ENCODE measurements around the gene FBXL5.

- no peak for TF ChIP-seq CTCF (IDR thresholded peaks at IDR 0.05; ENCODE audit: low read length)
- TF ChIP-seq EZH2 (IDR thresholded peaks at IDR 0.05; ENCODE audit: borderline replicate concordance, low read length) = no peak
Measured at GRCh38 chr4:15652841-15653240, 2.3 kb downstream of the FBXL5 start.

All from OCI-LY1 (cell line).